ENCODE data around the gene GNAI3.
A peak's percentile ranks its signal among the peaks of the same experiment; 100 is the strongest.

GNAI3 gene

DNA sequence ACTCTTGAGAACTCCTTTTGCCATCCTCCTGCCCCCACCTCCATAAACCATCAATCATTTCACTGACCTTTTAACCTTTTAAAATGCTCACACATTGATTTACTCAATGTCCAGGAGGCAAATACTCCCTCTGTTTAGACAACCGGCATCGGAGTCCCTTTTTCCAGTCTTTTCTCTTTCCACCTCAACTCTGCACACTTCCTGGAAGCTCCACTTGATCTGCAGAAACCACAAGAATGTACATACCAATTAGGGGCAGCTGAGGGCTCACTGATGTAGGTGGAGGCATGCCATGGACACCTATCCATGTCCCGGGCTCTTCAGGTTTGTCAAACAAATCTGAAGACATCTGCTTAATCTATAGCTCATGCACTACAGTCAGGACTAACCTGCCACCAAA is 33.6 kb upstream of the GNAI3 start:
- Mint-ChIP-seq H3K27ac (no peak overlapping the region), H3K4me1 (ENCODE audit: low read depth) (peaks cover 20% of the 10 kb centered on the region), H3K27me3 (no peaks in the 10 kb centered on the region), H3K4me3 (no peak overlapping the region), H3K9me3 (ENCODE audit: low read depth) (no peaks in the 10 kb centered on the region), H3K36me3 (no peaks in the 10 kb centered on the region)

DNA sequence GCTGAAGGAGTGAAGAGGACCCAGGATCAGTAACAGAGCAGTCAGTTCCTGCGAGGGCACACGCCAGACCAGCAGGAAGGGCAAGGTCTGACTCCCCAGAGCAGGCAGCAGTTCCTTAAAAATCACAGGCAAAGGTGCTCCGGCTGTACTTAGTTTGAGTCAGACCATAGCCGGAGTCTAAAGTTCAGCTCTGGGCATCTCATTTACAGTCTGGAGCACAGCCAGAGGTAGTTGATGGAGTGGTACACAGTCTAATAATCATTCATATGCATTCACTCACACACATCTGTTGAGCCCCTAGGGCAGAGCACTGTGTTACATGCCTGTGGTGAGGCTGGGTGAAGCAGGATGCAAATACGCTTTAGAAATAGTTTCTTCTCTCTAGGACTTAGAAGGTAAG is 31.5 kb upstream of the GNAI3 start:
- no peak overlapping the region for H3K27ac Mint-ChIP-seq
- no peaks in the 10 kb centered on the region for H3K36me3 Mint-ChIP-seq
- no peak overlapping the region for H3K4me3 Mint-ChIP-seq
- no peaks in the 10 kb centered on the region for H3K4me1 Mint-ChIP-seq (ENCODE audit: low read depth)
- no peaks in the 10 kb centered on the region for H3K27me3 Mint-ChIP-seq
- no peaks in the 10 kb centered on the region for H3K9me3 Mint-ChIP-seq (ENCODE audit: low read depth)

DNA sequence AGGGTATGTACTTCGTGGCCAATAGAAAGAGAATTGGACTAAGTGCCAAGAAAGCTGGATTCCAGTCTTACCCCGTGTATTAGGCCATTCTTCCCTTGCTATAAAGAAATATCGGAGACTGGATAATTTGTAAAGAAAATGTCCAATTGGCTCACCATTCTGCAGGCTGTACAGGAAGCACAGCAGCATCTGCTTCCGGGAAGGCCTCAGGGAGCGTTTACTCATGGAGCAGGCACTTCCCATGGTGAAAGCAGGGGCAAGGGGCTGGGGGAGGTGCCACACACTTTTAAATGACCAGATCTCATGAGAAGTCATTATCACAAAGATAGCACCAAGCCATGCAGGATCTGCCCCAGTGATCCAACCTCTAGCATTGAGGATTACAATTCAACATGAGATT is 31.1 kb upstream of the GNAI3 start:
- Mint-ChIP-seq H3K27me3 (no peaks in the 10 kb centered on the region), H3K4me1 (ENCODE audit: low read depth) (peaks cover 1% of the 10 kb centered on the region), H3K9me3 (ENCODE audit: low read depth) (no peaks in the 10 kb centered on the region), H3K36me3 (no peaks in the 10 kb centered on the region), H3K4me3 (no peak overlapping the region), H3K27ac (no peak overlapping the region)

DNA sequence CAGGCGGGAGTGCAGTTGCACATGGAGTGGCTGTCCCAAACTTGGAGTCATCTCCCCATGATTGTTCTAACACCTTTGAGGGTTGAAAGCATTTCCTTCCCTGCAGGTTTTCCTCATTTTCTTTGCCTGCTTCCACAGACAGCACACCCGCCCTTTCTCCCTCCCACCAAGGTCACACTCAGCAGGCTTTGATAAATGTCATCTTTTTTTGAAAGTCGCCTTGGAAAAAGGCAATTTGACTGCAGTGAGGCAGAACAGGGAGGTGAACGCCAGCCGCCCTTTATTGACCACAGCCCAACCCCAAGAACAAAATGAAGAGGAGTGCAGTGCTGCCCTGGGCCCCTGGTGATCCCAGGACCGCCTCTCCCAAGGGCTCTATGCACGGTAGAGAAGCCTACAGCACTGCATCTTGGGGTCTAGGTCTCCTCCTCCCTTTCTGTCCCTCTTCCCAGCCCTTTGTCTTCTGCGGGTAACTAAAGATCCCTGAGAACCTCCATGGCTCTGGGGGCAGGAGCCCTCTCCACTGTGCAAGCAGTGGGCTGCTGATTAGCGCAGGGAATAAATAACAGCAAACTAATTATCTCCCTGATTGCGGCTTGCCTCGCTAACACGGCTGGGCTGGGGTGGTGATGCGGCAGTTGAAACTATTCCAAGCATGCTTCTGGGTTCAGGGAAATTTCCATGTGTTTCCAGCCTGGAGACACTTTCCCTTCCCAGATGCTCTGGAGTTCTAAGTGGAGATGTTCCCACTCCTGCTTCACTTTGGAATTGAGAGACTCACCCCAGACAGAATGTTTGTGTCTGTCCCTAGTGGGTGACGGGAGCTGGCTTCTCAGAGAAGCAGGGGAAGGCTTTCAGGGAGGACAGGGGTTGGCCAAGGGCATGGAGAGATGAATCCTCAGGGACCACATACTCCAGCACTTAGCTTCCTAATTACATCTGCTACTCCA is 27.1 kb upstream of the GNAI3 start:
- no peak overlapping the region for H3K4me3 Mint-ChIP-seq
- no peaks in the 10 kb centered on the region for H3K9me3 Mint-ChIP-seq (ENCODE audit: low read depth)
- H3K36me3 Mint-ChIP-seq, result no peaks in the 10 kb centered on the region
- no peak overlapping the region for H3K27ac Mint-ChIP-seq
- H3K4me1 Mint-ChIP-seq (ENCODE audit: low read depth), result peaks cover 1% of the 10 kb centered on the region
- H3K27me3 Mint-ChIP-seq, result no peaks in the 10 kb centered on the region

GRCh38 chr1:109522026-109522425 is 26.4 kb upstream of the GNAI3 start:
- Mint-ChIP-seq H3K27ac (no peak overlapping the region), H3K4me1 (ENCODE audit: low read depth) (peaks cover 1% of the 10 kb centered on the region), H3K4me3 (no peak overlapping the region), H3K27me3 (no peaks in the 10 kb centered on the region), H3K9me3 (ENCODE audit: low read depth) (no peaks in the 10 kb centered on the region), H3K36me3 (no peaks in the 10 kb centered on the region)

GRCh38 chr1:109523706-109524105 is 24.7 kb upstream of the GNAI3 start:
- H3K27me3 Mint-ChIP-seq, result no peaks in the 10 kb centered on the region
- no peaks in the 10 kb centered on the region for H3K9me3 Mint-ChIP-seq (ENCODE audit: low read depth)
- no peak overlapping the region for H3K4me3 Mint-ChIP-seq
- no peaks in the 10 kb centered on the region for H3K36me3 Mint-ChIP-seq
- no peak overlapping the region for H3K27ac Mint-ChIP-seq
- peaks cover 1% of the 10 kb centered on the region for H3K4me1 Mint-ChIP-seq (ENCODE audit: low read depth)

DNA sequence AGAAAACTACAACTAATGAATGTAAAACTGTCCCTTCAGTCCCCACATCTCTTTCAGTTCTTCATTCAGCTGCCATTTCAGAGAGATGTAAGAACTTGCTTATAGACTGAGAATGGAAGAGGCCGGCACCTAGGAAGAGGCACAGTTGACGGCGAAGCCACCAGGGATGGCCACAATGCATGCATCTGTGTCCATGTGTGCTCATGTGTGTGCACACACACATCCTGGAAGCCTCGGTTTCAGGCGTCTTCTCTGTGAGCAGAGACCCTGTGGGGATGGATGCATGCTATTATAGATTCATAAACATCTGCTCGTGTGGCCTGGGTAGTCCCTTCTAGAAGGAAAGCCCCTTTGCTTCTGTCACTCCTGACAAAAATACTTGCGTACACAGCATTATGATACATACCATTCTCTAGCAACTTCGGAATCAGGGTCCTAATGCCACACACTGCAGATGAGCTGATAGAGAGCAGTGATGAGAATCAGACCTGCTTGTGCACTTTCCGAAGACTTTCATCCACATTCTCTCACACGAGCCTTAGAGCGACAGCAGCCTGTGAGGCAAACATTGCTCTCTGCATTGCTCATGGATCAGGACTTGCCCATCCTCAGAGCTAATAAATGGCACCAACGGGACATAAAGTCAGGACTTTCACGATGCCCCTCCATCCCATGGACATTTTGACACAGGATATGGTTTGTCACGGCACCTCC is 21.2 kb upstream of the GNAI3 start:
- no peak overlapping the region for H3K27ac Mint-ChIP-seq
- H3K36me3 Mint-ChIP-seq, result no peaks in the 10 kb centered on the region
- no peaks in the 10 kb centered on the region for H3K9me3 Mint-ChIP-seq (ENCODE audit: low read depth)
- H3K4me1 Mint-ChIP-seq (ENCODE audit: low read depth), result peaks cover 27% of the 10 kb centered on the region
- no peak overlapping the region for H3K4me3 Mint-ChIP-seq
- no peaks in the 10 kb centered on the region for H3K27me3 Mint-ChIP-seq

DNA sequence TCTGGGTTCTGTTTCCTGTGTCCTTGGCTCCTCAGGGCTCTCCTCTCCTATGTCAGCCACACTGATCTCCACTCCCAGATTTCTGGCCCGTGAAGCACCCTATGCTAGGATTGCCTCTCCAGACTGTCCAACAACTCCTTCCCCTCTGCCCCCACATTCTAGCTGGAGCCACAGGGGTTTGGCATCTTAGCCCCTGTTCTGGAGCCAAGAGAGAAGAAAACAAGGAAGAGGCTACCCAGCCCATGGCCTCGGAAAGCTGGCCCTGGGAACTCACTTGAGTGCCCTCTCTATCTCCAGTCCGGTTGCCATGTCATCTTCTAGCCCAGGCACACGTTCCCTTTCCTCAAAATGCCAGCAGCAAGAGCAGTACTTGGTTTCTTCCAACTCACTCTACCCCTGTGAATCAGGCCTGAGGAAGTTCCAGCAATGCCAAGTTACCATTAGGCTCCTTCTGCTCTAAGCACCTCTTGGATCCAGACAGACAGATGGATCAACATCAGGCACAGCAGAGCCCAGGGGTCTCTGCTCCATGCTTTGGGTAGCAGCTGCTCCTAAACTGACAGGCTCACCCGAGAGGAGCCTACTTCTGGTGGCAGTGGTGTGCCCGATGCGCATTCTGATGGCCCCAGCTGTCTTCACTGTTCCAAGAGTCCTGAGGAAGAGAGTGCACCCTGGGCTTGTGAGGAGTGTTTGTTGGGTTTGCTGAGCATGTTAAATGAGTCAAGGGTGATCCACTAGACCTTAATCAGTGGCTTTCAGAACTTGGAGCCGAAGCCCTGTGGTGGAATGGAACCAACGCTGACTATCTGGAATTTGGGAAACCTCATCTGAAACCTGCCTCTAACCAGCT is 20.3 kb upstream of the GNAI3 start:
- H3K9me3 Mint-ChIP-seq (ENCODE audit: low read depth), result no peaks in the 10 kb centered on the region
- no peak overlapping the region for H3K27ac Mint-ChIP-seq
- peaks cover 33% of the 10 kb centered on the region for H3K4me1 Mint-ChIP-seq (ENCODE audit: low read depth)
- no peaks in the 10 kb centered on the region for H3K27me3 Mint-ChIP-seq
- H3K36me3 Mint-ChIP-seq, result no peaks in the 10 kb centered on the region
- no peak overlapping the region for H3K4me3 Mint-ChIP-seq

DNA sequence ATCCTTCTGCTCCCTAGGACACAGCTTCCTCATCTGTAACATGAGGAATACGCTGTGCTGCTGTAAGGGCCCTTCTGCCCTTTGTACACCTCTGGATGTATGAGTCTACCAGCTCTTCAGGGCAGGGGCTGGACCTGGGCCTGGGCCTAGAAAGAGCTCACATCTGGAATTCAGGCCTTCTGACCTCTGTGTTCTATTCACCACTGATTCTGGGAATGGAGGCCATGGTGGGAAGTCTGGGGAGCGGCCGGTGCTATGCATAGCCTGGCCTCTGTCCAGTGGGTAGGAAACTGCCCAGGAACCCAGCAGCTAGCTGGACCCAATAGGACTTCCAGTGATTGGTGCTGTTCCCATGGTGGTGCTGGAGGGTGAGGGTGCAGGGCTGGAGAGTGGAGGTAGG is 19.7 kb upstream of the GNAI3 start:
- H3K4me3 Mint-ChIP-seq, result no peak overlapping the region
- H3K4me1 Mint-ChIP-seq (ENCODE audit: low read depth), result peaks cover 33% of the 10 kb centered on the region
- no peak overlapping the region for H3K27ac Mint-ChIP-seq
- no peaks in the 10 kb centered on the region for H3K27me3 Mint-ChIP-seq
- no peaks in the 10 kb centered on the region for H3K36me3 Mint-ChIP-seq
- no peaks in the 10 kb centered on the region for H3K9me3 Mint-ChIP-seq (ENCODE audit: low read depth)

DNA sequence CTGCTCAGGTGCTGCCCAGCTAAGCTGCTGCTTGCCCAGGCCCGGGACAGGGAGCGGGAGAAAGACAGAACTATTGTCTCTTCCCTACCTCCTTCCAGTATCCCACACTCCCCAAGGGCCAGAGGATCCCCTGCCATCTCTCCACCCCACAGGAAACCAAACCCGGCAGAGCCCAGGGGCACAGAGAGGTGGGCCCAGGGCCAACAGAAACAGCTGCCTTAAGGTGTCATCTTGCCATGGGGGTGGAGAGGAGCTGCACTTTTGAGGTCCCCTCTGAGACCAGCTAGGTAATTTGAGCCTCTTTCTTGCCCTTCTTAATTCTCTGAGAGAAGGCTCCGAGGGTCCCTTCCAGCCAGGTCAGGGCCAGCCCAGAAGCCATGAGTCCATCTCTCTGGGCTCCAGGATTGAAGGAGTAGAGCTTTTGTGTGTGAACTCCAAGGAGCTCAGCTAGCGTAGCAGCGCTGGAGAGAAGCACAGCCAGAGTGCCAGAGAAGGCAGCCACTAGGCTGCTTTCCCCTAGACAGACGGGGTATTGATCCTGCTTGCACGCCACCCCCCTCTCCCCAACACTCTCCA is 18.4 kb upstream of the GNAI3 start:
- H3K27ac Mint-ChIP-seq, result no peak overlapping the region
- H3K4me3 Mint-ChIP-seq, result no peak overlapping the region
- H3K9me3 Mint-ChIP-seq (ENCODE audit: low read depth), result no peaks in the 10 kb centered on the region
- peaks cover 33% of the 10 kb centered on the region for H3K4me1 Mint-ChIP-seq (ENCODE audit: low read depth)
- no peaks in the 10 kb centered on the region for H3K36me3 Mint-ChIP-seq
- no peaks in the 10 kb centered on the region for H3K27me3 Mint-ChIP-seq

GRCh38 chr1:109530457-109531087 is 17.8 kb upstream of the GNAI3 start:
- Mint-ChIP-seq H3K27me3 (no peaks in the 10 kb centered on the region), H3K4me3 (peak overlapping the region; percentile 38), H3K36me3 (no peaks in the 10 kb centered on the region), H3K27ac (peak overlapping the region; percentile 77), H3K9me3 (ENCODE audit: low read depth) (no peaks in the 10 kb centered on the region), H3K4me1 (ENCODE audit: low read depth) (peaks cover 33% of the 10 kb centered on the region)

- no peaks in the 10 kb centered on the region for H3K27me3 Mint-ChIP-seq
- H3K9me3 Mint-ChIP-seq (ENCODE audit: low read depth), result no peaks in the 10 kb centered on the region
- peak overlapping the region; percentile 38 for H3K4me3 Mint-ChIP-seq
- peak overlapping the region; percentile 77 for H3K27ac Mint-ChIP-seq
- H3K4me1 Mint-ChIP-seq (ENCODE audit: low read depth), result peaks cover 33% of the 10 kb centered on the region
- no peaks in the 10 kb centered on the region for H3K36me3 Mint-ChIP-seq
These were observed 17.0 kb upstream of the GNAI3 start for GRCh38 chr1:109531380-109531779.

DNA sequence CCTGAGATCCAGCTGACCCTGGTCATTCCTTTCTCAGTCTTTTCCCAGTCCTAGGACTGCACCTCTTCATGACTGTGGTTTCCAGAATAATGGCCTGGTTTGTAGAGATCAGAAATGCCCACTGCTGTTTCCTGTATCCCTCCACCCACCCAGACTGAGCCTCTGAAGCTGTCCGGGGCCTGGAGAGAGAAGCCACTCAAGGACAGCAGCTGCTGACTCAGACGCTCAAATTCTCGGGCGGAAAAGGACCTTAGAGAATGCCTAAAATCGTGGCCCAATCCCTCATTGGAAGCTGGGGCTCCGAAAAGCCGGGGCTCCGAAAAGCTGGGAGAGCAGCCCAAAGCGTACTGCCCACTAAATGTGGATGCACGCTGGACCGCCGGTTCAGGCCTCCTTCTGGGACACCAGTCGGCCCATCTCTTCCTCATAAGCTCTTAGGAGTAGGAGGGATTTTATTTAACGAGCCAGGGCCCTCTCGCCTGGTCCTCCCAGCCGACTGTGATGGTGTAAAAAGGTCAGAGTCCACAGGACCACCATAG is 16.5 kb upstream of the GNAI3 start:
- H3K9me3 Mint-ChIP-seq (ENCODE audit: low read depth), result no peaks in the 10 kb centered on the region
- no peaks in the 10 kb centered on the region for H3K27me3 Mint-ChIP-seq
- no peaks in the 10 kb centered on the region for H3K36me3 Mint-ChIP-seq
- peak overlapping the region; percentile 82 for H3K4me3 Mint-ChIP-seq
- peaks cover 33% of the 10 kb centered on the region for H3K4me1 Mint-ChIP-seq (ENCODE audit: low read depth)
- peak overlapping the region; percentile 41 for H3K27ac Mint-ChIP-seq

Data from activated naive CD8-positive, alpha-beta T cell (primary cell).